ENCODE results near the gene PXT1. TPM values are rescaled to one million over a fixed set of nuclear protein-coding genes. Genes with fewer than 3 reads are reported as not detected.

Gene PXT1
- polyA plus RNA-seq, 1 donor from 2014 or later = 0.24 TPM

DNA sequence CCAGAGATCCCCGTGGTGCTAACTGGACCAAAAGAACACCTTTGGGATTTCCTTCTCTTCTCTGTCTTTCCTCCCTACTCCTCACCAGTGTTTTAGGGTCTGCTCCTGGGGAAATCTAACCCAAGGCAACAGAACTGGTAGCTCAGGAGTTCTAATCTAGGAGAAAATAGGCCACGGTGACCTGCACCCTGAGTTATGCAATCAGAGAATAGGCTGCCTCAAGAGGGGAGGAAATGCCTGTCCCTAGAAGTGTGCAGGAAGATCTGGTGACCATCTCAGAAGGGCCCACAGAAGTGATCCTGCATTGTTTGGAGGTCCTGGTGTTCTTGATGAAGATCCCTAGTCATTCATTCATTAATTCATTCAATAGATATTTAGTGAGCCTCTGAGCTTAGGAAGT is 58.6 kb downstream of the PXT1 start:
- no peak overlapping the region for H3K4me3 ChIP-seq (ENCODE audit: low read length)
- H2AFZ ChIP-seq (ENCODE audit: low read depth, low read length) = no peak overlapping the region
- peaks cover 39% of the 10 kb centered on the region for H3K27me3 ChIP-seq (ENCODE audit: insufficient read depth, low read depth, low read length)
- no peak overlapping the region for H3K27ac ChIP-seq (ENCODE audit: low read length)
- no peak overlapping the region for H3K4me2 ChIP-seq (ENCODE audit: low read length)
- no peaks in the 10 kb centered on the region for H4K20me1 ChIP-seq (ENCODE audit: insufficient read depth)
- H3K9me2 ChIP-seq (ENCODE audit: insufficient read depth, low read length) = no peaks in the 10 kb centered on the region
- TF ChIP-seq POLR2AphosphoS5 (IDR thresholded peaks at IDR 0.05) (no peak), EZH2 (IDR thresholded peaks at IDR 0.05; ENCODE audit: borderline replicate concordance, insufficient read depth, low read length, poor library complexity, severe bottlenecking) (no peak), MXI1 (conservative IDR thresholded peaks at IDR 0.05; ENCODE audit: poor library complexity, severe bottlenecking) (no peak)
- no peak overlapping the region for H3K9ac ChIP-seq (ENCODE audit: low read length)
- H3K79me2 ChIP-seq (replicated peaks; ENCODE audit: insufficient read depth, low read length) = no peaks in the 10 kb centered on the region
- H3F3A ChIP-seq (ENCODE audit: insufficient read depth, low read length, poor library complexity, severe bottlenecking) = no peaks in the 10 kb centered on the region
- no peaks in the 10 kb centered on the region for H3K9me3 ChIP-seq (ENCODE audit: low read length)
- no peaks in the 10 kb centered on the region for H3K36me3 ChIP-seq (ENCODE audit: insufficient read depth, low read length)

DNA sequence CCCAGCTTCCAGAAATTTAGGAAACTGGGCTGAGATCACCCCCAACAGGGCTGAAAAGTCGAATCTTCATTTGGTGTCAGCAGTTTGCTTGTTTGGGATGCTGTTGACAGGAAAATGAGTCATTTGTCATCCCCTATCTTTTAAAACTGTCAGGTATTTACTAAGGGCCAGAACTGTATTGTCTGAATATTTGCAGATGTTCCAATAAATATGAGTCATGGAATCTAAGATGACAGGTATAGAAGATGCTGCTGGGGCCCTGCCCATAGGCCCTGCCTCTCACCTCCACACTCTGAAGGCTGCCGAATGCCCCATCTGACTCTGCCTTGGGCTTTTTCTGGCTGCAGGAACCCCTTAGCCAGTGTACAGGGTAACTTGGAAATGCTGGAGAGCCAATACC is 59.0 kb downstream of the PXT1 start:
- H3F3A ChIP-seq (ENCODE audit: insufficient read depth, low read length, poor library complexity, severe bottlenecking) = no peaks in the 10 kb centered on the region
- peaks cover 34% of the 10 kb centered on the region for H3K27me3 ChIP-seq (ENCODE audit: insufficient read depth, low read depth, low read length)
- H3K4me3 ChIP-seq (ENCODE audit: low read length) = no peak overlapping the region
- H3K4me2 ChIP-seq (ENCODE audit: low read length) = no peak overlapping the region
- H3K79me2 ChIP-seq (replicated peaks; ENCODE audit: insufficient read depth, low read length) = no peaks in the 10 kb centered on the region
- H3K9me2 ChIP-seq (ENCODE audit: insufficient read depth, low read length) = no peaks in the 10 kb centered on the region
- H3K27ac ChIP-seq (ENCODE audit: low read length) = no peak overlapping the region
- no peak overlapping the region for H3K9ac ChIP-seq (ENCODE audit: low read length)
- H2AFZ ChIP-seq (ENCODE audit: low read depth, low read length) = no peak overlapping the region
- H3K36me3 ChIP-seq (ENCODE audit: insufficient read depth, low read length) = no peaks in the 10 kb centered on the region
- no peaks in the 10 kb centered on the region for H4K20me1 ChIP-seq (ENCODE audit: insufficient read depth)
- TF ChIP-seq MXI1 (conservative IDR thresholded peaks at IDR 0.05; ENCODE audit: poor library complexity, severe bottlenecking) (no peak), EZH2 (IDR thresholded peaks at IDR 0.05; ENCODE audit: borderline replicate concordance, insufficient read depth, low read length, poor library complexity, severe bottlenecking) (no peak)
- H3K9me3 ChIP-seq (ENCODE audit: low read length) = no peaks in the 10 kb centered on the region

DNA sequence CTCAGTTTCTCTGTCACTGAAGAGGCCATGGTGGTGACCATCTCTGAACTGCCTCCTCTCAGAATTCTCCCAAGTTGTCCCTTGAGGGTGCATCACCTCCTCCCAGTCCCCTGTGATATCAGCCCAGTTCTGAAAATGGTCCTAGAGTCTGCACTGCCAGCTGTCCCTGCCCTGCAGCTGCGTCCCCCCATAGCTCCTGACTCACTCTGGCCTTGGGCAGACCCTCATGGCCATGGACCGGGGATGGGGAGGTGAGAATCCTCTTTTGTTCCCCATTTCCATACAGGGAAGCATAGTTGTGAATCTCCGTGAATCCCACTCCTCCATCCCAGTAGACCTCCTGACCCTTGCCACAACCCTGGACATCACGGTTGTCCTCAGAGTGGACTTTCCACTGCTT is 59.7 kb downstream of the PXT1 start:
- Histone ChIP-seq H3K27ac (ENCODE audit: low read length) (no peak overlapping the region), H4K20me1 (ENCODE audit: insufficient read depth) (no peaks in the 10 kb centered on the region), H3K9me2 (ENCODE audit: insufficient read depth, low read length) (no peaks in the 10 kb centered on the region), H3K4me3 (ENCODE audit: low read length) (no peak overlapping the region), H3K79me2 (replicated peaks; ENCODE audit: insufficient read depth, low read length) (no peaks in the 10 kb centered on the region), H3K9ac (ENCODE audit: low read length) (no peak overlapping the region), H3K4me2 (ENCODE audit: low read length) (no peak overlapping the region), H2AFZ (ENCODE audit: low read depth, low read length) (no peak overlapping the region), H3F3A (ENCODE audit: insufficient read depth, low read length, poor library complexity, severe bottlenecking) (no peaks in the 10 kb centered on the region), H3K27me3 (ENCODE audit: insufficient read depth, low read depth, low read length) (peaks cover 28% of the 10 kb centered on the region), H3K36me3 (ENCODE audit: insufficient read depth, low read length) (no peaks in the 10 kb centered on the region), H3K9me3 (ENCODE audit: low read length) (no peaks in the 10 kb centered on the region)
- TF ChIP-seq SMC3 (conservative IDR thresholded peaks at IDR 0.05; ENCODE audit: poor library complexity) = no peak
- TF ChIP-seq, protein P1, sequence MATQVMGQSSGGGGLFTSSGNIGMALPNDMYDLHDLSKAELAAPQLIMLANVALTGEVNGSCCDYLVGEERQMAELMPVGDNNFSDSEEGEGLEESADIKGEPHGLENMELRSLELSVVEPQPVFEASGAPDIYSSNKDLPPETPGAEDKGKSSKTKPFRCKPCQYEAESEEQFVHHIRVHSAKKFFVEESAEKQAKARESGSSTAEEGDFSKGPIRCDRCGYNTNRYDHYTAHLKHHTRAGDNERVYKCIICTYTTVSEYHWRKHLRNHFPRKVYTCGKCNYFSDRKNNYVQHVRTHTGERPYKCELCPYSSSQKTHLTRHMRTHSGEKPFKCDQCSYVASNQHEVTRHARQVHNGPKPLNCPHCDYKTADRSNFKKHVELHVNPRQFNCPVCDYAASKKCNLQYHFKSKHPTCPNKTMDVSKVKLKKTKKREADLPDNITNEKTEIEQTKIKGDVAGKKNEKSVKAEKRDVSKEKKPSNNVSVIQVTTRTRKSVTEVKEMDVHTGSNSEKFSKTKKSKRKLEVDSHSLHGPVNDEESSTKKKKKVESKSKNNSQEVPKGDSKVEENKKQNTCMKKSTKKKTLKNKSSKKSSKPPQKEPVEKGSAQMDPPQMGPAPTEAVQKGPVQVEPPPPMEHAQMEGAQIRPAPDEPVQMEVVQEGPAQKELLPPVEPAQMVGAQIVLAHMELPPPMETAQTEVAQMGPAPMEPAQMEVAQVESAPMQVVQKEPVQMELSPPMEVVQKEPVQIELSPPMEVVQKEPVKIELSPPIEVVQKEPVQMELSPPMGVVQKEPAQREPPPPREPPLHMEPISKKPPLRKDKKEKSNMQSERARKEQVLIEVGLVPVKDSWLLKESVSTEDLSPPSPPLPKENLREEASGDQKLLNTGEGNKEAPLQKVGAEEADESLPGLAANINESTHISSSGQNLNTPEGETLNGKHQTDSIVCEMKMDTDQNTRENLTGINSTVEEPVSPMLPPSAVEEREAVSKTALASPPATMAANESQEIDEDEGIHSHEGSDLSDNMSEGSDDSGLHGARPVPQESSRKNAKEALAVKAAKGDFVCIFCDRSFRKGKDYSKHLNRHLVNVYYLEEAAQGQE (IDR thresholded peaks at IDR 0.05; ENCODE audit: borderline replicate concordance) = no peak
- TF ChIP-seq RAD21 (conservative IDR thresholded peaks at IDR 0.05) = no peak
- TF ChIP-seq, protein P2, sequence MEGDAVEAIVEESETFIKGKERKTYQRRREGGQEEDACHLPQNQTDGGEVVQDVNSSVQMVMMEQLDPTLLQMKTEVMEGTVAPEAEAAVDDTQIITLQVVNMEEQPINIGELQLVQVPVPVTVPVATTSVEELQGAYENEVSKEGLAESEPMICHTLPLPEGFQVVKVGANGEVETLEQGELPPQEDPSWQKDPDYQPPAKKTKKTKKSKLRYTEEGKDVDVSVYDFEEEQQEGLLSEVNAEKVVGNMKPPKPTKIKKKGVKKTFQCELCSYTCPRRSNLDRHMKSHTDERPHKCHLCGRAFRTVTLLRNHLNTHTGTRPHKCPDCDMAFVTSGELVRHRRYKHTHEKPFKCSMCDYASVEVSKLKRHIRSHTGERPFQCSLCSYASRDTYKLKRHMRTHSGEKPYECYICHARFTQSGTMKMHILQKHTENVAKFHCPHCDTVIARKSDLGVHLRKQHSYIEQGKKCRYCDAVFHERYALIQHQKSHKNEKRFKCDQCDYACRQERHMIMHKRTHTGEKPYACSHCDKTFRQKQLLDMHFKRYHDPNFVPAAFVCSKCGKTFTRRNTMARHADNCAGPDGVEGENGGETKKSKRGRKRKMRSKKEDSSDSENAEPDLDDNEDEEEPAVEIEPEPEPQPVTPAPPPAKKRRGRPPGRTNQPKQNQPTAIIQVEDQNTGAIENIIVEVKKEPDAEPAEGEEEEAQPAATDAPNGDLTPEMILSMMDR (IDR thresholded peaks at IDR 0.05; ENCODE audit: poor library complexity, severe bottlenecking) = no peak
- no peak for TF ChIP-seq MXI1 (conservative IDR thresholded peaks at IDR 0.05; ENCODE audit: poor library complexity, severe bottlenecking)
- no peak for TF ChIP-seq POLR2AphosphoS5 (IDR thresholded peaks at IDR 0.05)
- TF ChIP-seq EP300 (conservative IDR thresholded peaks at IDR 0.05; ENCODE audit: poor library complexity, severe bottlenecking) = no peak
- TF ChIP-seq TAF1 (IDR thresholded peaks at IDR 0.05; ENCODE audit: low read depth) = no peak
- no peak for TF ChIP-seq EZH2 (IDR thresholded peaks at IDR 0.05; ENCODE audit: borderline replicate concordance, insufficient read depth, low read length, poor library complexity, severe bottlenecking)
